GM23338 (cell line): ENCODE measurements around the gene SSB. TPM values are rescaled to one million over a fixed set of nuclear protein-coding genes. Genes with fewer than 3 reads are reported as not detected.
A peak's percentile ranks its signal among the peaks of the same experiment; 100 is the strongest.

Experiments
- ATAC-seq: fragments of 200-7000 bp; cut with Tn5 transposase; 3 replicates; pipeline ENCODE4 v1.9.1; 2020
- DNase-seq: peaks from one replicate; pipeline ENCODE4 v3.0.0-alpha.2; 2015; ENCODE audit warnings: low spot score
- H2AFZ ChIP-seq: fragments of 200-600 bp; sonication (generic); 2 replicates; pipeline ENCODE4 v1.8.0; 2016; ENCODE audit warnings: antibody characterized with exemption, mild to moderate bottlenecking, moderate library complexity
- H3F3A ChIP-seq: fragments of 200-600 bp; sonication (generic); replicated peaks from 2 replicates; pipeline ENCODE4 v1.8.0; 2017; ENCODE audit warnings: antibody characterized with exemption, mixed run types, low read depth
- H3K27ac ChIP-seq: fragments of 200-600 bp; sonication (generic); 2 replicates; pipeline ENCODE4 v1.6.1; 2016; ENCODE audit warnings: low read depth
- H3K27me3 ChIP-seq: fragments of 200-600 bp; sonication (generic); 2 replicates; pipeline ENCODE4 v1.8.0; 2016; ENCODE audit warnings: mild to moderate bottlenecking, mixed run types, moderate library complexity; ENCODE audit not compliant: insufficient read depth
- H3K36me3 ChIP-seq: fragments of 200-600 bp; sonication (generic); 2 replicates; pipeline ENCODE4 v1.8.0; 2016; ENCODE audit warnings: mild to moderate bottlenecking; ENCODE audit not compliant: insufficient read depth
- H3K4me1 ChIP-seq: fragments of 200-600 bp; sonication (generic); 2 replicates; pipeline ENCODE4 v1.8.0; 2016; ENCODE audit warnings: mild to moderate bottlenecking, moderate library complexity; ENCODE audit not compliant: insufficient read depth
- H3K4me2 ChIP-seq: fragments of 200-600 bp; sonication (generic); 2 replicates; pipeline ENCODE4 v1.7.1; 2017; ENCODE audit warnings: mixed run types
- H3K4me3 ChIP-seq: fragments of 200-600 bp; sonication (generic); 2 replicates; pipeline ENCODE4 v1.6.1; 2016; ENCODE audit warnings: mixed run types
- H3K79me2 ChIP-seq: fragments of 200-600 bp; sonication (generic); replicated peaks from 2 replicates; pipeline ENCODE4 v1.8.0; 2017; ENCODE audit warnings: mild to moderate bottlenecking; ENCODE audit not compliant: insufficient read depth
- H3K9me2 ChIP-seq: fragments of 200-600 bp; sonication (generic); 2 replicates; pipeline ENCODE4 v1.8.0; 2017; ENCODE audit not compliant: insufficient read depth
- H4K20me1 ChIP-seq: fragments of 200-600 bp; sonication (generic); replicated peaks from 2 replicates; pipeline ENCODE4 v1.8.0; 2017; ENCODE audit warnings: mild to moderate bottlenecking; ENCODE audit not compliant: insufficient read depth
- H3K27ac Mint-ChIP-seq: 2 replicates; pipeline ENCODE4 v1.8.0; 2020; ENCODE audit warnings: inconsistent platforms, mild to moderate bottlenecking, moderate library complexity, mixed read lengths
- H3K27me3 Mint-ChIP-seq: 3 replicates; pipeline ENCODE4 v1.8.0; 2022; ENCODE audit warnings: low read depth, mild to moderate bottlenecking, moderate library complexity, mixed read lengths, inconsistent platforms; ENCODE audit not compliant: insufficient read depth, poor library complexity
- H3K36me3 Mint-ChIP-seq: 3 replicates; pipeline ENCODE4 v1.8.0; 2021; ENCODE audit warnings: low read depth, mild to moderate bottlenecking, inconsistent platforms, moderate library complexity, mixed read lengths
- H3K4me1 Mint-ChIP-seq: 3 replicates; pipeline ENCODE4 v1.8.0; 2020; ENCODE audit warnings: mild to moderate bottlenecking, inconsistent platforms, mixed read lengths
- H3K4me3 Mint-ChIP-seq: 3 replicates; pipeline ENCODE4 v1.8.0; 2021; ENCODE audit warnings: moderate library complexity, mild to moderate bottlenecking, inconsistent platforms, mixed read lengths
- H3K9me3 Mint-ChIP-seq: 3 replicates; pipeline ENCODE4 v1.8.0; 2020; ENCODE audit warnings: moderate library complexity, mild to moderate bottlenecking, inconsistent platforms, mixed read lengths
- CREB1 ChIP-seq: fragments of 250-450 bp; sonication (Bioruptor Pico); IDR thresholded peaks from 2 replicates; pipeline ENCODE4 v1.5.0; 2020; ENCODE audit warnings: low read depth, mild to moderate bottlenecking, moderate library complexity
- CTCF ChIP-seq, 2 experiments: fragments of 200-600 bp in 1 of 2; sonication (generic) in 1 of 2; conservative IDR thresholded peaks; 2 replicates each; pipeline versions ENCODE4 v1.5.1 to v1.6.1; 2016 to 2017; ENCODE audit warnings: antibody characterized with exemption in 2 of 2, low read depth in 2 of 2, mild to moderate bottlenecking in 2 of 2, moderate library complexity in 1 of 2
- ETS1 ChIP-seq: IDR thresholded peaks from 2 replicates; pipeline ENCODE4 v1.6.1; 2016; ENCODE audit warnings: antibody characterized with exemption
- EZH2 ChIP-seq: fragments of 200-600 bp; sonication (generic); IDR thresholded peaks from one replicate; pipeline ENCODE4 v1.8.0; 2017; ENCODE audit warnings: antibody characterized with exemption, mild to moderate bottlenecking, low read depth; ENCODE audit not compliant: unreplicated experiment
- EZH2phosphoT487 ChIP-seq: fragments of 200-600 bp; sonication (generic); IDR thresholded peaks from one replicate; pipeline ENCODE4 v1.8.1; 2018; ENCODE audit warnings: antibody characterized with exemption; ENCODE audit not compliant: unreplicated experiment
- JUNB ChIP-seq: IDR thresholded peaks from one replicate; pipeline ENCODE4 v1.6.1; 2016; ENCODE audit warnings: antibody characterized with exemption; ENCODE audit not compliant: unreplicated experiment
- NANOG ChIP-seq: IDR thresholded peaks from 2 replicates; pipeline ENCODE4 v1.6.1; 2016; ENCODE audit warnings: antibody characterized with exemption, borderline replicate concordance
- POLR2AphosphoS5 ChIP-seq: IDR thresholded peaks from 2 replicates; pipeline ENCODE4 v1.6.1; 2016; ENCODE audit warnings: antibody characterized with exemption, low read depth
- REST ChIP-seq: IDR thresholded peaks from one replicate; pipeline ENCODE4 v1.6.1; 2018; ENCODE audit warnings: antibody characterized with exemption; ENCODE audit not compliant: unreplicated experiment
- STAT1 ChIP-seq: IDR thresholded peaks from one replicate; pipeline ENCODE4 v1.6.1; 2016; ENCODE audit warnings: antibody characterized with exemption; ENCODE audit not compliant: unreplicated experiment
- ZNF114 ChIP-seq: fragments of 250-450 bp; sonication (Bioruptor Pico); IDR thresholded peaks from 2 replicates; pipeline ENCODE4 v1.5.0; 2020; ENCODE audit warnings: mild to moderate bottlenecking, moderate library complexity
- ZNF331 ChIP-seq: fragments of 250-450 bp; sonication (Bioruptor Pico); IDR thresholded peaks from 2 replicates; pipeline ENCODE4 v1.5.0; 2020; ENCODE audit warnings: low read depth, mild to moderate bottlenecking, moderate library complexity
- ZNF462 ChIP-seq: fragments of 250-450 bp; sonication (Bioruptor Pico); IDR thresholded peaks from 2 replicates; pipeline ENCODE4 v1.5.0; 2020; ENCODE audit warnings: mild to moderate bottlenecking, moderate library complexity
- polyA plus RNA-seq: library from polyadenylated mRNA; unstranded; fragments of >200 nt; fragmentation: Nextera tagmentation; extraction: Ambion mirVana; gene quantifications from 2 replicates; pipeline ENCODE4 v1.2.1, GENCODE V29; 2016
- total RNA-seq: library from RNA; depleted of rRNA; stranded (reverse); fragments of >200 nt; shearing (Covaris generic); gene quantifications from 2 replicates; pipeline ENCODE4 v1.2.3, GENCODE V29; 2014

The SSB gene
- total and polyA plus RNA-seq, 2 experiments from 2014 or later, result 246 to 1,104 TPM

- no peaks in the 10 kb centered on the region for H3K27me3 ChIP-seq
- peaks cover 13% of the 10 kb centered on the region; the same call in 2 of the 3 replicates for H3K4me1 Mint-ChIP-seq
- no peaks in the 10 kb centered on the region for H3K9me2 ChIP-seq
- H3K4me3 Mint-ChIP-seq, result no peak overlapping the region
- no peaks in the 10 kb centered on the region for H3K27me3 Mint-ChIP-seq
- peaks cover 64% of the 10 kb centered on the region for H3K36me3 ChIP-seq
- no peak overlapping the region for H3K27ac Mint-ChIP-seq
- no peak overlapping the region for H3K4me3 ChIP-seq
- H3K4me2 ChIP-seq, result no peak overlapping the region
- H2AFZ ChIP-seq, result no peak overlapping the region
- H3K79me2 ChIP-seq, result peaks cover 63% of the 10 kb centered on the region
- 0 out of 2 replicates have a peak, but pooled peaks cover 3% of the 10 kb centered on the region for H3F3A ChIP-seq
- peak overlapping the region; percentile 34; the same call in 1 of the 2 replicates for H3K27ac ChIP-seq
- DNase-seq, result no peak
- peaks cover 8% of the 10 kb centered on the region; the same call in 1 of the 2 replicates for H3K4me1 ChIP-seq
- peaks cover 19% of the 10 kb centered on the region for H4K20me1 ChIP-seq
- TF ChIP-seq STAT1 (no peak), JUNB (no peak), CREB1 (CRISPR knock-in tag) (no peak), ZNF331 (CRISPR knock-in tag) (no peak), ZNF114 (no peak), REST (no peak), NANOG (no peak), ZNF462 (CRISPR knock-in tag) (no peak), POLR2AphosphoS5 (no peak), CTCF (conservative IDR thresholded peaks at IDR 0.05; ENCODE audit: low read depth in 2 of 2) (no peak), ETS1 (no peak), EZH2phosphoT487 (no peak), EZH2 (no peak)
- no peaks in the 10 kb centered on the region for H3K9me3 Mint-ChIP-seq
- peaks cover 70% of the 10 kb centered on the region for H3K36me3 Mint-ChIP-seq
- no peak for ATAC-seq
Observed at GRCh38 chr2:169803480-169803879, 4.8 kb downstream of the SSB start.
